Activated effector memory CD4-positive, alpha-beta T cell treated with anti-CD3 and anti-CD28 coated beads, Interleukin-2, amount 50 U/mL, for 16 hours (primary cell): Measurements from ENCODE around the gene ASCL2.

Experiments used
- DNase-seq: peaks from one replicate; pipeline ENCODE4 v3.0.0-alpha.2; 2020

The ASCL2 gene

GRCh38 chr11:2271327-2272227, 1.2 kb upstream of the ASCL2 start:
- no peak for DNase-seq

- peak; percentile 78 for DNase-seq
Measured at GRCh38 chr11:2271077-2271326, 614 bp upstream of the ASCL2 start.

GRCh38 chr11:2269601-2270321, 627 bp downstream of the ASCL2 start:
- DNase-seq, result peak; percentile 78

DNA sequence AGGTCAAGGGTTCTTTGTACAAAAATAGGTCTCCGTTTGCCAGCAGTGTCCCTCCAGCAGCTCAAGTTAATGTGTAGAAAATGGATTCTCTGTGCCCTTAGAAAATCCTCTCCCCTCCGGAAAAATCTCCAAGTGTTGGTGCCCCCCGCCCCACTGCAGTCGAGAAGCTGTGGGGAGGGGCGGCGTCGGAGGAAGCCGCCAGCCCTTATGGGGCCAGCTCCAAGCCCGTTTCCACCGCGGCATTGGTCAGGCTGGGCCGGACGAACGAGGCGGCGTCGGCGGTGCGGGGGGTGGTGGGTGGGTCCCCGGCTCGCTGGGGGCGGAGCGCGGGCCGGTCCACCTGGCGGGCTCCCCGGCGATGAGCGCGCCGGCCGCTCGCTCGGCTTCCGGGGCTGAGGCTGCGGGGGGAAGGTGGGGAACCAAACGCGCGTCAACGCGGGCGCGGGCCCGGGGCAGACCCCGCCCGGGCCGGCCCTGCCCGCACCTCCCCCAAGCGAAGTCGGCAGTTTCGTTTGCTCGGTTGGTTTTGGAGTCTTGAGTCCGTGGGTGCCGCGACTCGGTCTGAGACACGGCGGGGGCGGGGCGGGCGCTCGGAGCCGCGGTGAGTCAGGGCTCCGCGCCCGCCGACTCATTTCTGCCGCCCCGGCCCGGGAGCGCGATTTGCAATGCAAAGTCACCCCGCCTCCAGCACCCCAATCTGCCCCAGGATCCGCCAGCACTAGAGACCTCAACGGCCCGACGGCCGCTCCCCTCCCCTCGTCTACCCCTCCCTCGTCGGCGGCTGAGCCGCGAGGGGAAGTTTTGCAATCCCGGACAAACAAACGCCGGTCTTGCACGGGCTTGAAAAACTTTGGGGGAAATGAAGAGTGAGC, 1.4 kb downstream of the ASCL2 start:
- peak; percentile 92 for DNase-seq

DNA sequence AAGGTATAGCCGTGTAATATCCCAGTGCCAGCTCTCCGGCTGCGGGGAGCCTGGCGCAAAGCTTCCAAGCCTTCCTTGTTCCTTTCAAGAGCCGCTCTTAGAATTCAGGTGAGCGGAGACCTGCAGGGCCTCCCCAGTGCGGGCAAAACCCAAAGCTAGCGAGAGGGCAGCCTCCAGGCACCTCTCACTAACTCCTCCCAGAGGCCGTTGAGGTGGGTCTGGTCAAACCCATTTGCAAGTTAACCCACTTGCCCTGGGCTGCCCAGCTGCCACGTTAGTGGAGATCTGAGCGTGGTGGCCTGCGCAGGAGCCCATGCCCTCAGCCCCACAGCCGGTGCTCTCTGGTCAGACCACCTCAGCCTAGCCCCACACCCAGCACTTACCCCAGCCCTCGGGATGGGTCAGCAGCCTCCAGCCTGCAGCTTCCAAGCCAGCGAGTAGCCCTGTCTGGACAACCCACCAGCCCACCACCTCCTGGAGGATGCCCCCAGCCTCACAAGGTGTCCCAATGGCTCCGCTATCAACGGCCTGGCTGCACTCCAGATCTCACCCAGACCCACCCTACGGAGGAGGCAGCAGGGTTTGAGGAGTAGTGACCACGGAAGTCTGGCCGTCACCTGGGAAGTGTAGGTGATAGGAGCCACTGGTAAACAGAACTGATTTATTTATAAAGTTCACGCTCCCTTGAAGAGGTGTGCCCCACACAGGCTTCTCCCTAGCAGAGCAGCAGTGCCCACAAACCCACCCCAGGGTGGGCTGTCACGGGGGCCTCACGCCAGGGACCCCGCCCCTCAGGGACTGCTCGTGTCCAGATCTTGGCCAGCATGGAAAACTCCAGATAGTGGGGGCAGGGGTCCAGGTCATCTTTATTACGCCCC, 2.3 kb downstream of the ASCL2 start:
- no peak for DNase-seq

- no peak for DNase-seq
Measured at GRCh38 chr11:2267306-2267850, 3.0 kb downstream of the ASCL2 start.

DNA sequence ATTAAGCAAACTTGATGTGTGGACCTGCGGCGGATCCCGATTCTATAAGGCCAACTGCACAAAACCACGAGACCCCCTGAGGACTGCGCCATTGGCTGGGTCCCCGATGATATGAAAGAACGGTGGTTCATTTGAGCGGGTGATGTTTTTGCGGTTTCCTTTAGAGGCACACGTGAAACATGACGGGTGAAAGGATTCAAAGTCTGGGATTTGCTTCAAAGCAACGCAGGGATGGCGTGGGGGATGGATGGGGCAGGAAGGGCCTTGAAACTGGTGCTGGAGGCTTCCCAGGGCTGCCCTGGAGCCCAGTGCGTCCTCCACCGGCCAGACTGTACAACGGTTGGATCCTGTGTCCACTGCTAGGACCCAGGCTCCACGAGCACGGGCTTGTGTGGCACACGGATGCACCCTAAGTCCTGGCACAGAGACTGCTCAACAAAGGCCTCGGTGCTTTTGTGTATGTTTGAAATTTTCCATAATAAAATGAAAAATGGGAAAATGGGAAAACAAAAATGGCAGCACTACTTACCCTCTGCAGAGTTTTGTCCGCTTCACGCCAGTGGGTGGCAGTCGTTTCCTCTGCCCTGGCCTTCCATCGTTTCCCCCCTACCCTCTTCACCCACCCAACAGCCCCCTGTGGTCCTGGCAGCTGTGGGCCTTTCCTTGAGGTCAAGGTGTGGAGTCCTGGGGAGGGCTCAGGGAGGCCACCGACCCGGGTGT, 3.6 kb downstream of the ASCL2 start:
- no peak for DNase-seq

GRCh38 chr11:2265854-2266585, 4.4 kb downstream of the ASCL2 start:
- DNase-seq, result no peak

GRCh38 chr11:2265396-2265795, 5.0 kb downstream of the ASCL2 start:
- peak; percentile 73 for DNase-seq

DNA sequence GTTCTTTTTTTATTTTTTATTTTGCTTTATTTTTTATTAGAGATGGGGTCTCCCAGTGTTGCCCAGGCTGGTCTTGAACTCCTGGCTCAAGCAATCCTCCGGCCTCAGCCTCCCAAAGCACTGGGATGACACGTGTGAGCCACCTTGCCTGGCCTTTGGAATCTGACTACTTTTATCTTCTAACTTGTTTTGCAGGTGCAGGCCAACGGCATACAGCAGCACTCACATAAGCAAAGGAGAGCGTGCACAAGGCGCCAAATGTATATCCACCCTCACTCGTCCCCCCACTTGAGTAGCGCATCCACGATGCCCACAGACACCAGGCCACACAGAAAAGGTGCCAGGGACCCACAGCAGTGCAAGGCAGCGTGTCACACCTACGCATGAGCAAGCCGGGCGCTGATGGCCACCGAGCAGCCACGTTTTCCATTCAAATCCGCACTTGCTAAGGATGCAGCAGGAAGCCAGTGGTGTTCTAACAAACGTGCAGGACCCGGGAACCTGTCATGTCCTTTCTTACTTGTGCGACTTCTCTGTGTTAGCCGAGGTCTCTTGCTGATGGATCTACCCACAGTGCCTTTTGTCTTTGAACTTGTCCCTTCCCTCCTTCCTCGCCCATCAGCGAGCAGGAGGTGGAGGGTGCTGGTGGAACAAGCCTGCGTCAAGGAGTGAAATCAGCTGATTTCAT, 5.9 kb downstream of the ASCL2 start:
- DNase-seq, result no peak

DNA sequence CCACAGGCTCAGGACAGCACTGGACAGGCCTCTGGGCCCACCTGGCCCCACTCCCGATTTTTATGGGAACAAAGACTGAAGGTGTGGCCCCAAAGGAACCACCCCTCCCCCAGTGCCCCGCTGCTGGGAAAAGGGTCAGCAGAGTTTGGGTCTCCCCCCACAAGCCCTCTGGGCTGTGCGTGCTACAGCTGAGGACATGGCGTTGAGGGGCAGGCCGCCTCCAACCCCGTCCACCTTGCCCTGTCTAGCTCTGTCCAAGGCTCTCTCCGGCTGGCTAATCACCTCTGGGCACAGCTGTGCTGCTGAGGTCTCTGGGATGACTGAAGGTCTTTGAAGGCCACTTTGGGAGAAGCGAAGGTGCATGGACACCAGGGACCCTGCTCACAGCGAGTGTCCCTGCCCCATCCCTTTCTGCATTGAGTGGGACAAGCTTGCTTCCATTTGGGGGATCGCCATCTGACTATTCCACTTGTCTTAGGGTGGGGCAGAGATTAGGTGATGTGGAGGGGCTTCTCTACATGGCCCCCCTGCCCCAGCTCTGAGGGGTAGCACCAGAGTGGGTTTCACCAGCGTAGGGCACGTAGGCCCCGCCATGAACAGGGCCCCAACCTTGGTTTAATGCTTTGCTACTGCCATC, 6.5 kb downstream of the ASCL2 start:
- DNase-seq, result no peak

- DNase-seq, result no peak
Measured at GRCh38 chr11:2263071-2263565, 7.3 kb downstream of the ASCL2 start.

- no peak for DNase-seq
Measured at GRCh38 chr11:2262301-2263070, 7.9 kb downstream of the ASCL2 start.

DNA sequence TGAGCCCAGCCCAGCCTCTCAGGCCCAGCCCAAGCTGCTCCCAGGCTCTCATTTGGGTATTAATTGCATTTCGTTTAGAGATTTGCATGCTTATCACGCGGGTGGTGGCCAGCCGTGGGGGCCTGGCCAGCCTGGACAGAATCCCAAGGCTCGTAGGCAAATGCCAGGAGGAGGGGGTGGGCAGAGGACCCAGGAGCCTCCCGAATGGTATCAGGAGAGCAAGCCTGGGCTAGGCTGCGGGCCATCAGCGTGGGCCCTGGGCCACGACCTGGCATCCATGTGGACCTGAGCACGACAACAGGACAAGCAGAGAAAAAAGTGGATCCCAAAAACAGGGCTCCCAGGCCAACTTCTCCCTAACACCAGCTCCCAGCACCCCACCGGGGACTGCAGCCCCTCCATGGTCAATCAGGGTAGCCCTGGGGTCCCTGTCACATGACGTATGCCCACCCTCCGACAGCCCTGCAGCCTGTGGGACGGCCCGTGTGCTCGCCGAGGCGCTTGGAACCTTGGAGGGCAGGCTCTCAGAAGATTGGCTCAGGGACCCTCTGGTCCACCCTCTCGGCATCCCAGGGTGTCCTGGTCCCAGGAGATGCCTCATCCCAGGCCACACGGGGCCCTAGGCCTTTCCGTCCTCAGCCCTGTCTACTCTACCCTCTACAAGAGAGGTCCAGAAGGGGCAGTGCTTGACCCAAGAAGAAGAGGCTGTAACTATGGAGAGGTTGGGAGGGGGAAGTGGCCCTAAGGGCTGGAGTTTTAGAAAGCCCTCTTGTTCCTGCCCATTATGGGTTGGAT, 8.8 kb downstream of the ASCL2 start:
- DNase-seq, result no peak

- DNase-seq, result peak; percentile 61
Measured at GRCh38 chr11:2260491-2261364, 9.7 kb downstream of the ASCL2 start.

GRCh38 chr11:2259897-2260451, 10.4 kb downstream of the ASCL2 start:
- DNase-seq, result no peak
